SK-N-SH treated with all-trans-retinoic acid at 6 μM for 48 hours (cell line): ENCODE data around the gene TEX13A.

ENCODE experiments used
- ATAC-seq: fragments of 200-7000 bp; cut with Tn5 transposase; 3 replicates; pipeline ENCODE4 v1.9.1; 2020; ENCODE audit warnings: mild to moderate bottlenecking, moderate library complexity
- ARNTL ChIP-seq: fragments of 450-650 bp; formaldehyde crosslinking; IDR thresholded peaks from 2 replicates; pipeline ENCODE4 v1.5.0; 2020; ENCODE audit warnings: low read depth, mild to moderate bottlenecking, moderate library complexity, borderline replicate concordance
- BACH2 ChIP-seq: fragments of 250-450 bp; sonication (Bioruptor Pico); IDR thresholded peaks from 2 replicates; pipeline ENCODE4 v1.9.0; 2021; ENCODE audit warnings: mild to moderate bottlenecking, borderline replicate concordance
- CREB5 ChIP-seq: fragments of 250-450 bp; sonication (Bioruptor Pico); IDR thresholded peaks from 2 replicates; pipeline ENCODE4 v1.5.1; 2020; ENCODE audit warnings: low read depth, mild to moderate bottlenecking, moderate library complexity
- CSDC2 ChIP-seq: fragments of 250-450 bp; sonication (Bioruptor Pico); IDR thresholded peaks from 2 replicates; pipeline ENCODE4 v1.5.0; 2020; ENCODE audit warnings: mild to moderate bottlenecking, moderate library complexity
- CSRNP3 ChIP-seq: fragments of 250-450 bp; sonication (Bioruptor Pico); IDR thresholded peaks from 2 replicates; pipeline ENCODE4 v1.5.1; 2021; ENCODE audit warnings: mild to moderate bottlenecking, moderate library complexity
- GLIS3 ChIP-seq: fragments of 250-450 bp; sonication (Bioruptor Pico); IDR thresholded peaks from 2 replicates; pipeline ENCODE4 v1.5.0; 2020; ENCODE audit warnings: mild to moderate bottlenecking, moderate library complexity
- OSR1 ChIP-seq: fragments of 250-450 bp; sonication (Bioruptor Pico); IDR thresholded peaks from 2 replicates; pipeline ENCODE4 v1.8.0; 2022; ENCODE audit warnings: moderate library complexity, mild to moderate bottlenecking, inconsistent platforms
- PATZ1 ChIP-seq: fragments of 250-450 bp; sonication (Bioruptor Pico); IDR thresholded peaks from 2 replicates; pipeline ENCODE4 v1.8.0; 2020; ENCODE audit warnings: mild to moderate bottlenecking, moderate library complexity, borderline replicate concordance
- POU6F1 ChIP-seq: fragments of 250-450 bp; sonication (Bioruptor Pico); IDR thresholded peaks from 2 replicates; pipeline ENCODE4 v1.8.0; 2021; ENCODE audit warnings: low read depth, mild to moderate bottlenecking, moderate library complexity, borderline replicate concordance
- RARB ChIP-seq: fragments of 250-450 bp; sonication (Bioruptor Pico); IDR thresholded peaks from 2 replicates; pipeline ENCODE4 v1.8.0; 2021; ENCODE audit warnings: mild to moderate bottlenecking, moderate library complexity
- TOX ChIP-seq: fragments of 250-450 bp; sonication (Bioruptor Pico); IDR thresholded peaks from 2 replicates; pipeline ENCODE4 v1.8.0; 2021; ENCODE audit warnings: mild to moderate bottlenecking, moderate library complexity, borderline replicate concordance
- TSHZ2 ChIP-seq: fragments of 250-450 bp; sonication (Bioruptor Pico); IDR thresholded peaks from 2 replicates; pipeline ENCODE4 v1.5.0; 2020; ENCODE audit warnings: mild to moderate bottlenecking, moderate library complexity
- ZC3H10 ChIP-seq: fragments of 250-450 bp; sonication (Bioruptor Pico); IDR thresholded peaks from 2 replicates; pipeline ENCODE4 v1.5.1; 2021; ENCODE audit warnings: mild to moderate bottlenecking, moderate library complexity
- ZFP3 ChIP-seq: fragments of 250-450 bp; sonication (Bioruptor Pico); IDR thresholded peaks from 2 replicates; pipeline ENCODE4 v1.5.0; 2020; ENCODE audit warnings: mild to moderate bottlenecking, moderate library complexity
- ZNF565 ChIP-seq: fragments of 450-650 bp; formaldehyde crosslinking; conservative IDR thresholded peaks from 2 replicates; pipeline ENCODE4 v1.5.0; 2020; ENCODE audit warnings: low read depth, mild to moderate bottlenecking, moderate library complexity
- ZNF70 ChIP-seq: fragments of 450-650 bp; formaldehyde crosslinking; IDR thresholded peaks from 2 replicates; pipeline ENCODE4 v1.5.0; 2020; ENCODE audit warnings: mild to moderate bottlenecking, moderate library complexity
- ZNF8 ChIP-seq: fragments of 450-650 bp; formaldehyde crosslinking; IDR thresholded peaks from 2 replicates; pipeline ENCODE4 v1.5.0; 2020; ENCODE audit warnings: mild to moderate bottlenecking, moderate library complexity

The TEX13A gene

GRCh38 chrX:105265093-105265492 is 44.6 kb upstream of the TEX13A start (continued):
- no peak for TF ChIP-seq CSRNP3 (CRISPR knock-in tag)

- no peak for ATAC-seq
- TF ChIP-seq ZNF70 (CRISPR knock-in tag): no peak
These were observed 43.3 kb upstream of the TEX13A start for GRCh38 chrX:105263801-105264200.

GRCh38 chrX:105263171-105263570 is 42.7 kb upstream of the TEX13A start:
- ATAC-seq: no peak

GRCh38 chrX:105260291-105261043 is 40.0 kb upstream of the TEX13A start:
- no peak for ATAC-seq
- TF ChIP-seq TSHZ2 (CRISPR knock-in tag) (no peak), ZNF70 (CRISPR knock-in tag) (no peak), CREB5 (CRISPR knock-in tag) (no peak), TOX (CRISPR knock-in tag) (no peak), RARB (CRISPR knock-in tag) (no peak)

More at GRCh38 chrX:105263171-105263570, 42.7 kb upstream of the TEX13A start:
- TF ChIP-seq OSR1 (CRISPR knock-in tag) (no peak), POU6F1 (CRISPR knock-in tag) (no peak), TOX (CRISPR knock-in tag) (no peak), CSRNP3 (CRISPR knock-in tag) (no peak), ARNTL (CRISPR knock-in tag) (no peak), ZFP3 (CRISPR knock-in tag) (no peak), ZC3H10 (no peak)

- no peak for ATAC-seq
- no peak for TF ChIP-seq CSDC2 (CRISPR knock-in tag)
- TF ChIP-seq ZC3H10: no peak
- no peak for TF ChIP-seq BACH2 (CRISPR knock-in tag)
- TF ChIP-seq TSHZ2 (CRISPR knock-in tag): no peak
- no peak for TF ChIP-seq ZNF565
- TF ChIP-seq TOX (CRISPR knock-in tag): no peak
- TF ChIP-seq ZNF8 (CRISPR knock-in tag): no peak
- TF ChIP-seq GLIS3: no peak
- TF ChIP-seq PATZ1 (CRISPR knock-in tag): no peak
- no peak for TF ChIP-seq CSRNP3 (CRISPR knock-in tag)
- TF ChIP-seq ZFP3 (CRISPR knock-in tag): no peak
These were observed 20.6 kb upstream of the TEX13A start for GRCh38 chrX:105241056-105241455.
